ENCODE data around the gene MED12L.

The MED12L gene

GRCh38 chr3:151130428-151130827 is 45.0 kb downstream of the MED12L start:
- Histone ChIP-seq H3K27ac (ENCODE audit: extremely low read depth, low read depth, low read length) (no peak overlapping the region), H3K4me3 (ENCODE audit: low read depth, low read length) (no peak overlapping the region), H3K4me1 (ENCODE audit: control insufficient read depth, insufficient read depth, low read length) (no peaks in the 10 kb centered on the region), H3K36me3 (ENCODE audit: control insufficient read depth in 2 of 2, insufficient read depth in 1 of 2, low read length in 2 of 2) (peaks cover 0 to 14% of the 10 kb centered on the region in 2 experiments; a peak in 1 of 3 replicates), H3K9me3 (ENCODE audit: control insufficient read depth, insufficient read depth, low read depth, low read length) (no peaks in the 10 kb centered on the region)
- ChIA-PET CTCF (interaction anchor here (1.3 kb wide), 1 partner anchor 17 kb away, joined by 4 read pairs; no protein-coding TSS in a partner anchor), POLR2A (no interaction called here)
- TF ChIP-seq ZNF776 (tag by site-specific recombination; IDR thresholded peaks at IDR 0.05; ENCODE audit: borderline replicate concordance), result no peak
- no peak for TF ChIP-seq ZNF24 (tag by site-specific recombination; IDR thresholded peaks at IDR 0.05)
- TF ChIP-seq ZNF529 (tag by site-specific recombination; IDR thresholded peaks at IDR 0.05; ENCODE audit: insufficient replicate concordance), result no peak
- TF ChIP-seq ZNF658 (tag by site-specific recombination; IDR thresholded peaks at IDR 0.05), result no peak

GRCh38 chr3:151133175-151133574 is 47.7 kb downstream of the MED12L start:
- POLR2A ChIA-PET, result no interaction called here
- no peaks in the 10 kb centered on the region for H3K4me1 ChIP-seq (ENCODE audit: control insufficient read depth, insufficient read depth, low read length)
- TF ChIP-seq ZBTB7A (tag by site-specific recombination; IDR thresholded peaks at IDR 0.05; ENCODE audit: low read depth), result no peak
- H3K27ac ChIP-seq (ENCODE audit: extremely low read depth, low read depth, low read length), result no peak overlapping the region
- no peak overlapping the region for H3K4me3 ChIP-seq (ENCODE audit: low read depth, low read length)
- CTCF ChIA-PET, result interaction anchor here (0.6 to 1.3 kb wide), 2 partner anchors 13 to 26 kb away, joined by 3 to 5 read pairs; no protein-coding TSS in a partner anchor
- no peaks in the 10 kb centered on the region for H3K9me3 ChIP-seq (ENCODE audit: control insufficient read depth, insufficient read depth, low read depth, low read length)
- peaks cover 0 to 9% of the 10 kb centered on the region in 2 experiments; a peak in 1 of 3 replicates for H3K36me3 ChIP-seq (ENCODE audit: control insufficient read depth in 2 of 2, insufficient read depth in 1 of 2, low read length in 2 of 2)

GRCh38 chr3:151133917-151134450 is 48.5 kb downstream of the MED12L start:
- POLR2A ChIA-PET, result no interaction called here
- no peak overlapping the region for H3K27ac ChIP-seq (ENCODE audit: extremely low read depth, low read depth, low read length)
- TF ChIP-seq ZNF416 (tag by site-specific recombination; IDR thresholded peaks at IDR 0.05) (no peak), PRDM10 (tag by site-specific recombination; IDR thresholded peaks at IDR 0.05) (peak; percentile 84)

GRCh38 chr3:151135541-151136337 is 50.3 kb downstream of the MED12L start:
- Histone ChIP-seq H3K9me3 (ENCODE audit: control insufficient read depth, insufficient read depth, low read depth, low read length) (no peaks in the 10 kb centered on the region), H3K4me3 (ENCODE audit: low read depth, low read length) (no peak overlapping the region), H3K4me1 (ENCODE audit: control insufficient read depth, insufficient read depth, low read length) (no peaks in the 10 kb centered on the region), H3K36me3 (ENCODE audit: control insufficient read depth in 2 of 2, insufficient read depth in 1 of 2, low read length in 2 of 2) (no peaks in the 10 kb centered on the region), H3K27ac (ENCODE audit: extremely low read depth, low read depth, low read length) (no peak overlapping the region; the same call in 1 of the 2 replicates)
- TF ChIP-seq FEZF1 (tag by site-specific recombination; IDR thresholded peaks at IDR 0.05), result peak; percentile 80
- peak; percentile 61 for TF ChIP-seq GLIS1 (tag by site-specific recombination; IDR thresholded peaks at IDR 0.05)
- TF ChIP-seq ZBTB17 (tag by site-specific recombination; IDR thresholded peaks at IDR 0.05), result 0 out of 2 replicates have a peak, but pooled peaks have one; percentile 27
- TF ChIP-seq ZIC2 (tag by site-specific recombination; IDR thresholded peaks at IDR 0.05), result peak; percentile 61
- TF ChIP-seq ZNF843 (tag by site-specific recombination; IDR thresholded peaks at IDR 0.05), result peak; percentile 68; the same call in 1 of the 2 replicates
- TF ChIP-seq PRDM6 (tag by site-specific recombination; IDR thresholded peaks at IDR 0.05), result peak; percentile 55
- peak; percentile 75; the same call in 1 of the 2 replicates for TF ChIP-seq ZBTB48 (tag by site-specific recombination; IDR thresholded peaks at IDR 0.05)
- TF ChIP-seq ZNF24 (tag by site-specific recombination; IDR thresholded peaks at IDR 0.05), result no peak
- TF ChIP-seq ZNF654 (tag by site-specific recombination; IDR thresholded peaks at IDR 0.05; ENCODE audit: low read depth), result no peak
- CTCF ChIA-PET, result no interaction called here
- POLR2A ChIA-PET, result no interaction called here

More at GRCh38 chr3:151133917-151134450, 48.5 kb downstream of the MED12L start:
- Histone ChIP-seq H3K9me3 (ENCODE audit: control insufficient read depth, insufficient read depth, low read depth, low read length) (no peaks in the 10 kb centered on the region), H3K36me3 (ENCODE audit: control insufficient read depth in 2 of 2, insufficient read depth in 1 of 2, low read length in 2 of 2) (peaks cover 0 to 5% of the 10 kb centered on the region in 2 experiments; a peak in 1 of 3 replicates), H3K4me3 (ENCODE audit: low read depth, low read length) (no peak overlapping the region), H3K4me1 (ENCODE audit: control insufficient read depth, insufficient read depth, low read length) (no peaks in the 10 kb centered on the region)
- CTCF ChIA-PET, result interaction anchor here (0.6 to 1.3 kb wide), 3 partner anchors 12 to 430 kb away, joined by 3 to 6 read pairs (median 5); no protein-coding TSS in a partner anchor

Data from HEK293 (cell line).